Muscle of leg (tissue), 11 donors: ENCODE results near the gene ARSG. TPM values are rescaled to one million over a fixed set of nuclear protein-coding genes. Genes with fewer than 3 reads are reported as not detected.
"Not testable (repeated sequence)": the region's sequence is repeated elsewhere in the genome, so short reads cannot be mapped to it uniquely, and the experiment has no call there.

Experiments
- DNase-seq: peaks from one replicate; pipeline ENCODE4 v3.0.0; 2013
- H3K27ac ChIP-seq: one replicate; pipeline ENCODE4 v1.5.1; 2013; ENCODE audit warnings: mild to moderate bottlenecking, low read length, control low read depth
- H3K27me3 ChIP-seq: one replicate; pipeline ENCODE4 v1.6.1; 2013; ENCODE audit warnings: low read length; ENCODE audit not compliant: control insufficient read depth, insufficient read depth
- H3K36me3 ChIP-seq: one replicate; pipeline ENCODE4 v1.6.1; 2013; ENCODE audit warnings: low read length; ENCODE audit not compliant: control insufficient read depth, insufficient read depth
- H3K4me1 ChIP-seq: one replicate; pipeline ENCODE4 v1.6.1; 2013; ENCODE audit warnings: low read length; ENCODE audit not compliant: control insufficient read depth, insufficient read depth
- H3K4me3 ChIP-seq: one replicate; pipeline ENCODE4 v1.5.1; 2013; ENCODE audit warnings: low read length, control low read depth
- H3K9me3 ChIP-seq: replicated peaks from 2 replicates; pipeline ENCODE4 v1.6.1; 2013; ENCODE audit warnings: low read depth, low read length; ENCODE audit not compliant: control insufficient read depth
- WGBS: methylation state at CpG from one replicate; pipeline ENCODE4 v1.1.5; 2013; ENCODE audit warnings: missing lambda C conversion rate; ENCODE audit not compliant: insufficient coverage; 5-methylcytosine and 5-hydroxymethylcytosine counted together
- polyA plus RNA-seq, 8 donors: library from polyadenylated mRNA; unstranded; fragments of 120-200 nt; gene quantifications; one replicate each; pipeline versions ENCODE4 v1.2.1 to v1.2.3, GENCODE V29; 2013; ENCODE audit warnings: inconsistent platforms in 1 of 8, low replicate concordance in 1 of 8; ENCODE audit not compliant: insufficient read length in 8 of 8, insufficient read depth in 1 of 8
- total RNA-seq: library from RNA; stranded (reverse); fragments of 120-200 nt; gene quantifications from one replicate; pipeline ENCODE4 v1.2.4, GENCODE V29; 2013

Gene ARSG
- total and polyA plus RNA-seq, 9 donors, result 2.2 to 3.7 (median 2.9) TPM

DNA sequence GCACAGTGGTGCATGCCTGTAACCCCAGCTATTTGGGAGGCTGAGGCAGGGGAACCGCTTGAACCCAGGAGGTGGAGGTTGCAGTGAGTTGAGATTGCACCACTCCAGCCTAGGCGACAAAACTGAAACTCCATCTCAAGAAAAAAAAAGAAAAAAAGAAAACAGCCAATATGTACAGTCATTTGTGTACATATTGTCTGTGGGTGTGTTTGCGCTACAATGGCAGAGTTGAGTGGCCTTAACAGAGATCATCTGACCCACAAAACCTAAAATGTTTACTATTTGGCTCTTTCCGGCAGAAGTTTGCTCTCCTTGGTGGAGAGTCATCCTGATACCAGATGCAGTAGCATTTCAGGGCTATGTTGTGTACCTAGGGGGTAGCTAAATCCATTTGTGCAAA, 57.9 kb downstream of the ARSG start:
- Histone ChIP-seq H3K27me3 (no peaks in the 10 kb centered on the region), H3K27ac (no peak overlapping the region), H3K4me3 (no peak overlapping the region), H3K36me3 (no peaks in the 10 kb centered on the region), H3K9me3 (no peaks in the 10 kb centered on the region), H3K4me1 (no peaks in the 10 kb centered on the region)
- no CpG with 5 or more reads among the region's 4 CpGs for WGBS
- no peak for DNase-seq

DNA sequence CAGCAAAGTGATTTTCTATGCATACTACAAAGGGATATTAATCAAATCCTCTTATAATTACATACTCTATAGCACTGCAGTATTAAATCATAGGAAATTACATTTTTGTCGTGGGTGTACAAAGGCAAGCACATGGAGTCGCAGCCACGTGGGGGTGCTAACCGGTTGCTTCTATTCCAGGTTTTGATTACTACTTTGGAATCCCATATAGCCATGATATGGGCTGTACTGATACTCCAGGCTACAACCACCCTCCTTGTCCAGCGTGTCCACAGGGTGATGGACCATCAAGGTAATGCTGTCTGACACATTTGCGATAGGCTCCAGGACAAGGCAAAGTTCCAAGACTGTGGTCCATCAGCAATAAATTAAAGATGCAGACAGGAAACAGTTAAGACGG, 60.1 kb downstream of the ARSG start:
- peak; percentile 18 for DNase-seq
- no peak overlapping the region for H3K27ac ChIP-seq
- 39% methylated on average over 2 of the region's 7 CpGs for WGBS
- no peak overlapping the region for H3K4me3 ChIP-seq
- H3K27me3 ChIP-seq, result no peaks in the 10 kb centered on the region
- H3K4me1 ChIP-seq, result no peaks in the 10 kb centered on the region
- no peaks in the 10 kb centered on the region for H3K9me3 ChIP-seq
- no peaks in the 10 kb centered on the region for H3K36me3 ChIP-seq

DNA sequence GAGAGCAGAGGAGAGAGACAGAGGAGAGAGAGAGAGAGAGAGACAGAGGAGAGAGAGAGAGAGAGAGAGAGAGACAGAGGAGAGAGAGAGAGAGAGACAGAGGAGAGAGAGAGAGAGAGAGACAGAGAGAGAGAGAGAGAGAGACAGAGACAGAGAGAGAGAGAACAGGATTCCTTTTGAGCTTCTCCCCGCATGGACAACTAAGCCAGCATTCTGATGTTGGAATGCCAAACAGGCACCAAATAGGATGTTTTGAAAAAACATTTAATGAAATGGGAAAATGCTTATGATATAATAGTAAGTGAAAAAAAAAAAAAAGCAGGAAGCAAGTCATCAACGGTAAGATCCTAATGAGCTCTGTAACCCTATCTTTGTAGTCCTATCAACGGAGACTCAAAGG, 60.7 kb downstream of the ARSG start:
- H3K4me1 ChIP-seq, result no peaks in the 10 kb centered on the region
- 100% methylated on average over 1 of the region's 3 CpGs for WGBS

GRCh38 chr17:68352671-68353070, 61.4 kb downstream of the ARSG start:
- H3K36me3 ChIP-seq, H3K4me3 ChIP-seq, H3K27ac ChIP-seq, H3K27me3 ChIP-seq, H3K4me1 ChIP-seq, H3K9me3 ChIP-seq, DNase-seq: not testable (repeated sequence)
- WGBS, result 100% methylated on average over 2 of the region's 9 CpGs

More for the DNA sequence above, 60.7 kb downstream of the ARSG start:
- Histone ChIP-seq H3K9me3 (no peaks in the 10 kb centered on the region), H3K27me3 (no peaks in the 10 kb centered on the region), H3K27ac (no peak overlapping the region), H3K4me3 (no peak overlapping the region), H3K36me3 (no peaks in the 10 kb centered on the region)
- no peak for DNase-seq

DNA sequence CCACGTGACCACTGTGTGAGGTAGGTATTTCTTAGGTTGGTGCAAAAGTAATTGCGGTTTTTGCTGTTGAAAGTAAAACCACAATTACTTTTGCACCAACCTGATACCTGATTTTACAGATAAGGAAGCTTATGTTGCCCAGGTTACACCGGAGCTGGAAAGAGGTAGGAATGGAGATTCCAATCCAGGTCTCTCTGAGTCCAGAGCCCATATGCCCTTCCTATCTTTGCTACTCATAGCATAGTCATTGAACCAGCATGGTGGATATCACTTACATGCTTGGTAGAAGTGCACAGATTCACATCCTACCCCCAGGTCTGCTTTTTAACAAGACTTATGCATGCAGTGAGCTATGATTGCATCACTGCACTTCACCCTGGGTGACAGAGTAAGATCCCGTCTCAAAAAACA, 61.8 kb downstream of the ARSG start:
- H3K27ac ChIP-seq, result no peak overlapping the region
- DNase-seq, result no peak
- no peak overlapping the region for H3K4me3 ChIP-seq
- H3K4me1 ChIP-seq, result no peaks in the 10 kb centered on the region
- no peaks in the 10 kb centered on the region for H3K27me3 ChIP-seq
- WGBS, result no CpG with 5 or more reads among the region's 4 CpGs
- H3K9me3 ChIP-seq, result no peaks in the 10 kb centered on the region
- H3K36me3 ChIP-seq, result no peaks in the 10 kb centered on the region

DNA sequence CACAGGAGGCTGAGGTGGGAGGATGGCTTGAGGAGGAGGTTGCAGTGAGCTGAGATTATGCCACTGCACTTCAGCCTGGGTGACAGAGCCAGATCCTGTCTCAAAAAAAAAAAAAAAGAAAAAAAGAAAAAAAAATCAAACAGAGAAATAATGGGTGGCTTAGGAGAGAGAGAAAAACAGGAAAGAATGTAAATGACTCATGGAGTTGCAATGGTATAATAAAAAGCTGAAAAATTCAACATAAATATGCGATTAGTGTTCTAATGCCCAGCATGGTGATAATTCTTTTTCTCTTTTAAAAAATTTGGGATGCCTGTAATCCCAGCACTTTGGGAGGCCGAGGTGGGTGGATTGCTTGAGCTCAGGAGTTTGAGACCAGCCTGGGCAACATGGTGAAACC, 63.0 kb downstream of the ARSG start:
- H3K9me3 ChIP-seq, DNase-seq, H3K4me3 ChIP-seq, H3K4me1 ChIP-seq, H3K27me3 ChIP-seq, H3K27ac ChIP-seq, H3K36me3 ChIP-seq: not testable (repeated sequence)
- WGBS, result no CpG with 5 or more reads among the region's 2 CpGs

DNA sequence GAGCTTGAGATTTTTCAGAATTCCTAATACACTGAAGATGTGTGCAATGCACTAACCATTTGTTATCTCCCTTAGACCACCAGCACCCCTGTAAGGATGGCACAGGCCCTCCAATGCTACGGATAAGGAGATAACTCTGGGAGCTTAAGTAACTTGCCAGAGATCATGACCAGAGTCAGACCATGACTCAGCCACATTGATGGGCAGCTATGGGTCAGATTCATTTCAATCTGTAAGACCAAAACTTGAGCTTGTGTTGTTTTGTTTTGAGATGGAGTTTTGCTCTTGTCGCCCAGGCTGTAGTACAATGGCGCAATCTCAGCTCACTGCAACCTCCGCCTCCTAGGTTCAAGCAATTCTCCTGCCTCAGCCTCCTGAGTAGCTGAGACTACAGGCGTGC, 63.8 kb downstream of the ARSG start:
- DNase-seq, H3K4me1 ChIP-seq: not testable (repeated sequence)
- 85% methylated on average over 1 of the region's 5 CpGs for WGBS

GRCh38 chr17:68356520-68356919, 65.2 kb downstream of the ARSG start:
- no peaks in the 10 kb centered on the region for H3K4me1 ChIP-seq
- no peaks in the 10 kb centered on the region for H3K9me3 ChIP-seq
- no peaks in the 10 kb centered on the region for H3K27me3 ChIP-seq
- WGBS, result 85% methylated on average over 5 of the region's 8 CpGs
- H3K36me3 ChIP-seq, result no peaks in the 10 kb centered on the region
- no peak overlapping the region for H3K4me3 ChIP-seq
- DNase-seq, result no peak
- no peak overlapping the region for H3K27ac ChIP-seq

More for the DNA sequence above, 63.8 kb downstream of the ARSG start:
- not testable (repeated sequence) for H3K27ac ChIP-seq, H3K9me3 ChIP-seq, H3K27me3 ChIP-seq, H3K4me3 ChIP-seq, H3K36me3 ChIP-seq

DNA sequence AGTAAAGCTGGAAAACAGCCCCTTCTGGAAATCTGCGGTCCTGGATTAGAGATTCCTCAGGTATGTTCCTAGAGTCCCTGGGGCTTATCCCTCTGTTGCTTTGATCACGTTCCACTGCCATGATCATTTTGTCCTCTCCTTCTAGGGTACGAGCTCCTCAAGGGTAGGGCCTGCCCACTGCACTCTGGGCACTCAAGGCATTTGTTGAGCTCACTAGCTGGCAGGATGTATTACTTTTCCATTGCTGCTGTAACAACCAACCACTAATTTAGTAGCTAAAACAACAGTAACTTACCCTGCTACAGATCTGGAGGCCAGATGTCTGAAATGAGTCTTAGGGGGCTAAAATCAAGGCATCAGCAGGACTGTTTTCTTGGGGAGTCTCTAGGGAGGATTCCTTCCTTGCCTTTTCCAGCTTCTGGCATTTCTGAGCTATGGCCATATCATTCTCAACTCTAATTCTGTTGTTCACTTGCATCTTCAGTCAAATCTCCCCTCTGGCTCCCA, 65.7 kb downstream of the ARSG start:
- H3K4me3 ChIP-seq, result no peak overlapping the region
- DNase-seq, result no peak
- no peaks in the 10 kb centered on the region for H3K4me1 ChIP-seq
- no peaks in the 10 kb centered on the region for H3K27me3 ChIP-seq
- H3K9me3 ChIP-seq, result no peaks in the 10 kb centered on the region
- H3K27ac ChIP-seq, result no peak overlapping the region
- WGBS, result 72% methylated on average over 3 of the region's 3 CpGs
- no peaks in the 10 kb centered on the region for H3K36me3 ChIP-seq

GRCh38 chr17:68357886-68358285, 66.6 kb downstream of the ARSG start:
- 95% methylated on average over 3 of the region's 4 CpGs for WGBS
- Histone ChIP-seq H3K4me1 (no peaks in the 10 kb centered on the region), H3K27me3 (no peaks in the 10 kb centered on the region), H3K36me3 (no peaks in the 10 kb centered on the region), H3K27ac (no peak overlapping the region), H3K9me3 (no peaks in the 10 kb centered on the region), H3K4me3 (no peak overlapping the region)
- DNase-seq, result no peak
